H1 (cell line): Measurements from ENCODE around the gene BOK. TPM values are rescaled to one million over a fixed set of nuclear protein-coding genes. Genes with fewer than 3 reads are reported as not detected.

Experiments used
- CTCF ChIA-PET: fragments of 300-600 bp; sonication (Branson Sonifier 250); formaldehyde crosslinking; loops from one replicate; lab custom pipeline; 2021; ENCODE audit not compliant: partially characterized antibody; lab: Charles Lee
- POLR2A ChIA-PET: fragments of 300-600 bp; sonication (Branson Sonifier 250); formaldehyde crosslinking; loops from one replicate; lab custom pipeline; 2021; ENCODE audit warnings: inconsistent platforms; ENCODE audit not compliant: partially characterized antibody; lab: Charles Lee
- DNase-seq, 2 experiments: peaks; one replicate each; pipeline versions ENCODE4 v3.0.0 to v3.0.0-alpha.2; 2010 to 2022; ENCODE audit warnings: low spot score in 2 of 2, low read depth in 1 of 2, mixed read lengths in 1 of 2
- FAIRE-seq: peaks from 2 replicates; lab custom pipeline; 2011; peaks lifted over from hg19 to GRCh38; lab: Jason Lieb, UNC
- H2AFZ ChIP-seq: 2 replicates; pipeline ENCODE4 v1.8.1; 2012; ENCODE audit warnings: low read length, inconsistent platforms
- H2AK5ac ChIP-seq: 2 replicates; pipeline ENCODE4 v1.6.1; 2013; ENCODE audit warnings: low read depth, low read length
- H2BK120ac ChIP-seq: replicated peaks from 2 replicates; pipeline ENCODE3; 2013; ENCODE audit warnings: low read depth, low read length, inconsistent platforms
- H2BK12ac ChIP-seq: 2 replicates; pipeline ENCODE4 v1.6.1; 2013; ENCODE audit warnings: low read depth, low read length
- H2BK15ac ChIP-seq: 2 replicates; pipeline ENCODE4 v1.6.1; 2013; ENCODE audit warnings: low read length
- H2BK20ac ChIP-seq: 2 replicates; pipeline ENCODE4 v1.6.1; 2013; ENCODE audit warnings: low read length
- H2BK5ac ChIP-seq: 2 replicates; pipeline ENCODE4 v1.6.1; 2013; ENCODE audit warnings: low read depth, low read length
- H3K14ac ChIP-seq: 2 replicates; pipeline ENCODE4 v1.6.1; 2013; ENCODE audit warnings: inconsistent platforms; ENCODE audit not compliant: insufficient read length
- H3K18ac ChIP-seq: 2 replicates; pipeline ENCODE4 v1.6.1; 2013; ENCODE audit warnings: low read length; ENCODE audit errors: extremely low read depth
- H3K23ac ChIP-seq: 2 replicates; pipeline ENCODE4 v1.6.1; 2013; ENCODE audit warnings: inconsistent platforms; ENCODE audit not compliant: insufficient read length
- H3K23me2 ChIP-seq: 2 replicates; pipeline ENCODE4 v1.6.1; 2013; ENCODE audit warnings: low read depth, low read length
- H3K27ac ChIP-seq: 2 replicates; pipeline ENCODE4 v1.6.1; 2011; ENCODE audit warnings: low read depth, low read length, inconsistent platforms
- H3K27me3 ChIP-seq, 4 experiments: replicated peaks in 1 of 4; 1 replicate in 1 of 4; 2 replicates in 3 of 4; pipeline versions ENCODE4 v1.6.1 to v1.8.1; 2011 to 2013; ENCODE audit warnings: low read length in 3 of 4, mild to moderate bottlenecking in 3 of 4, inconsistent platforms in 2 of 4, mixed read lengths in 2 of 4, moderate library complexity in 1 of 4; ENCODE audit not compliant: control insufficient read depth in 3 of 4, insufficient read depth in 3 of 4; ENCODE audit errors: extremely low read depth in 1 of 4
- H3K36me3 ChIP-seq, 4 experiments: 2 replicates each; pipeline versions ENCODE4 v1.6.1 to v1.8.1; 2011 to 2013; ENCODE audit warnings: mild to moderate bottlenecking in 4 of 4, low read length in 3 of 4, moderate library complexity in 2 of 4, control low read depth in 1 of 4, inconsistent platforms in 1 of 4; ENCODE audit not compliant: insufficient read depth in 4 of 4, control insufficient read depth in 2 of 4
- H3K4ac ChIP-seq: replicated peaks from 2 replicates; pipeline ENCODE3; 2013; ENCODE audit warnings: low read length, low read depth, mixed read lengths, inconsistent platforms; ENCODE audit not compliant: insufficient read length
- H3K4me1 ChIP-seq, 4 experiments: replicated peaks in 1 of 4; 1 replicate in 1 of 4; 2 replicates in 3 of 4; pipeline versions ENCODE4 v1.6.1 to v1.8.1; 2011 to 2013; ENCODE audit warnings: low read length in 3 of 4, inconsistent platforms in 2 of 4, mixed read lengths in 1 of 4; ENCODE audit not compliant: insufficient read depth in 4 of 4, control insufficient read depth in 3 of 4
- H3K4me2 ChIP-seq, 2 experiments: 2 replicates each; pipeline versions ENCODE4 v1.6.1 to v1.8.1; 2011 to 2013; ENCODE audit warnings: low read depth in 2 of 2, low read length in 2 of 2, control low read depth in 1 of 2, inconsistent platforms in 1 of 2, mild to moderate bottlenecking in 1 of 2; ENCODE audit not compliant: insufficient read depth in 1 of 2
- H3K4me3 ChIP-seq, 4 experiments: fragments of 200-600, 300-600 bp in 1 of 4; sonication (generic), shearing (Covaris generic), sonication (Bioruptor Twin) in 1 of 4; 2 replicates each; pipeline versions ENCODE4 v1.5.1 to v1.8.1; 2011 to 2016; ENCODE audit warnings: low read length in 4 of 4, low read depth in 3 of 4, control low read depth in 2 of 4, inconsistent platforms in 2 of 4, mild to moderate bottlenecking in 2 of 4, mixed read lengths in 1 of 4, moderate library complexity in 1 of 4; ENCODE audit not compliant: insufficient read depth in 2 of 4; ENCODE audit errors: extremely low read depth in 1 of 4
- H3K56ac ChIP-seq: replicated peaks from 2 replicates; pipeline ENCODE3; 2013; ENCODE audit warnings: low read depth, mild to moderate bottlenecking, mixed read lengths, low read length, inconsistent platforms; ENCODE audit not compliant: insufficient read length
- H3K79me1 ChIP-seq: 2 replicates; pipeline ENCODE4 v1.6.1; 2013; ENCODE audit warnings: low read depth, low read length, control low read depth
- H3K79me2 ChIP-seq, 2 experiments: 2 replicates each; pipeline versions ENCODE4 v1.6.1 to v1.8.1; 2012 to 2013; ENCODE audit warnings: low read length in 2 of 2, mild to moderate bottlenecking in 2 of 2, inconsistent platforms in 1 of 2; ENCODE audit not compliant: insufficient read depth in 2 of 2, control insufficient read depth in 1 of 2
- H3K9ac ChIP-seq, 4 experiments: replicated peaks in 1 of 4; 1 replicate in 1 of 4; 2 replicates in 3 of 4; pipeline versions ENCODE4 v1.6.1 to v1.8.1; 2011 to 2013; ENCODE audit warnings: low read depth in 3 of 4, low read length in 3 of 4, control low read depth in 2 of 4, mild to moderate bottlenecking in 2 of 4, moderate library complexity in 2 of 4, inconsistent platforms in 1 of 4; ENCODE audit errors: extremely low read depth in 1 of 4
- H3K9me3 ChIP-seq, 2 experiments: 2 replicates each; pipeline versions ENCODE4 v1.6.1 to v1.8.1; 2012 to 2013; ENCODE audit warnings: mild to moderate bottlenecking in 2 of 2, moderate library complexity in 2 of 2, control low read depth in 1 of 2, inconsistent platforms in 1 of 2, low read depth in 1 of 2, low read length in 1 of 2, mixed read lengths in 1 of 2; ENCODE audit not compliant: insufficient read depth in 2 of 2
- H4K20me1 ChIP-seq, 2 experiments: replicated peaks in 1 of 2; 2 replicates each; pipeline versions ENCODE3 to v1.8.1; 2011 to 2013; ENCODE audit warnings: inconsistent platforms in 2 of 2, low read length in 2 of 2, mild to moderate bottlenecking in 1 of 2; ENCODE audit not compliant: insufficient read depth in 2 of 2, control insufficient read depth in 1 of 2
- H4K5ac ChIP-seq: 2 replicates; pipeline ENCODE4 v1.6.1; 2013; ENCODE audit warnings: low read length, low read depth, mixed read lengths, inconsistent platforms; ENCODE audit not compliant: insufficient read length
- H4K8ac ChIP-seq: 2 replicates; pipeline ENCODE4 v1.8.0; 2013; ENCODE audit warnings: mild to moderate bottlenecking, moderate library complexity, low read length, inconsistent platforms; ENCODE audit not compliant: insufficient read depth; ENCODE audit errors: extremely low read depth
- H4K91ac ChIP-seq: replicated peaks from 2 replicates; pipeline ENCODE3; 2013; ENCODE audit warnings: low read length, mixed read lengths, inconsistent platforms; ENCODE audit not compliant: insufficient read length
- ASH2L ChIP-seq: fragments of 200-600, 300-600 bp; sonication (generic); IDR thresholded peaks from one replicate; pipeline ENCODE4 v1.7.1; 2017; ENCODE audit warnings: low read length
- KDM4A ChIP-seq: IDR thresholded peaks from one replicate; pipeline ENCODE4 v1.7.1; 2012; ENCODE audit warnings: low read depth, mild to moderate bottlenecking, moderate library complexity, low read length, inconsistent platforms; ENCODE audit not compliant: severe bottlenecking
- WGBS, 2 experiments: shearing (Covaris generic) in 1 of 2; methylation state at CpG; one replicate each; pipeline versions ENCODE4 v1.1.6 to v1.1.7; 2013 to 2015; ENCODE audit warnings: low lambda C conversion rate in 2 of 2, mixed read lengths in 2 of 2, inconsistent platforms in 1 of 2, low coverage in 1 of 2, missing lambda C conversion rate in 1 of 2; ENCODE audit not compliant: insufficient replicate concordance in 2 of 2, insufficient coverage in 1 of 2, insufficient read length in 1 of 2; ENCODE audit errors: extremely low coverage in 1 of 2, missing lambda C conversion rate in 1 of 2; 5-methylcytosine and 5-hydroxymethylcytosine counted together
- polyA plus RNA-seq, 7 experiments: library from polyadenylated mRNA; depleted of rRNA in 3 of 7; stranded (reverse) in 5 of 7; unstranded in 2 of 7; fragments of >200 nt in 5 of 7; fragments of 200-250 nt in 2 of 7; gene quantifications; 1 replicate in 5 of 7; 2 replicates in 1 of 7; 4 replicates in 1 of 7; pipeline versions ENCODE4 v1.2.1 to v1.2.3, GENCODE V29; 2011 to 2013; ENCODE audit warnings: missing spikeins in 2 of 7, mixed read lengths in 2 of 7
- total RNA-seq: library from RNA; stranded (reverse); fragmentation: NEBNext Ultra II Directional; extraction: Animal tissue kit (Norgen Biotek cat#: 25700); gene quantifications from 2 replicates; pipeline ENCODE4 v1.2.1, GENCODE V29; 2021

Gene BOK
- total and polyA plus RNA-seq, 2 of the 8 experiments (the other 6 are each of a cell fraction or from before 2014, with no cell fraction given) = 33.7 to 37.6 TPM

- H3K56ac ChIP-seq = no peak overlapping the region
Observed at GRCh38 chr2:241619597-241620418, 61.3 kb downstream of the BOK start.

More at GRCh38 chr2:241619597-241620418, 61.3 kb downstream of the BOK start:
- H3K79me2 ChIP-seq = peaks cover 2 to 30% of the 10 kb centered on the region in 2 experiments; a peak in 3 of 4 replicates
- no peak overlapping the region for H4K91ac ChIP-seq
- H3K9ac ChIP-seq = no peak overlapping the region
- no peak overlapping the region for H3K4me2 ChIP-seq
- CTCF ChIA-PET = no interaction called here
- H3K36me3 ChIP-seq = no peaks in the 10 kb centered on the region
- no peak overlapping the region for H2AFZ ChIP-seq
- H2BK12ac ChIP-seq = no peak overlapping the region
- peaks cover 4% of the 10 kb centered on the region; the same call in 1 of the 2 replicates for H3K23me2 ChIP-seq
- no peak overlapping the region for H2BK20ac ChIP-seq
- H2BK15ac ChIP-seq = no peak overlapping the region
- no peak overlapping the region for H3K4me3 ChIP-seq
- no peak overlapping the region for H2BK120ac ChIP-seq
- no peak overlapping the region for H3K18ac ChIP-seq
- peaks cover 14% of the 10 kb centered on the region for H3K79me1 ChIP-seq
- no peak overlapping the region; the same call in 1 of the 2 replicates for H2BK5ac ChIP-seq
- H3K27me3 ChIP-seq = no peaks in the 10 kb centered on the region
- peaks cover 2 to 6% of the 10 kb centered on the region in 2 experiments for H4K20me1 ChIP-seq
- no peak overlapping the region for H4K8ac ChIP-seq
- H2AK5ac ChIP-seq = no peak overlapping the region; the same call in 1 of the 2 replicates
- POLR2A ChIA-PET = interaction anchor here (1.0 kb wide), 1 partner anchor 18 kb away, joined by 3 read pairs; the partner anchor contains the start of gene ATG4B
- peaks cover 0 to 6% (median 2%) of the 10 kb centered on the region in 4 experiments; a peak in 5 of 7 replicates for H3K4me1 ChIP-seq
- H3K23ac ChIP-seq = no peak overlapping the region
- TF ChIP-seq ASH2L = peak; percentile 100
- TF ChIP-seq KDM4A = no peak
- no peak overlapping the region for H3K14ac ChIP-seq
- FAIRE-seq (no peak), DNase-seq (no peak)
- no peak overlapping the region for H3K4ac ChIP-seq
- no peak overlapping the region for H3K27ac ChIP-seq
- H3K9me3 ChIP-seq = no peaks in the 10 kb centered on the region
- 93 to 99% methylated on average over 9 to 11 of the region's 20 CpGs for WGBS, 2 experiments
- H4K5ac ChIP-seq = no peak overlapping the region
